Upper lobe of left lung (tissue), 6 donors: Measurements from ENCODE around the gene LAMP1. TPM values are rescaled to one million over a fixed set of nuclear protein-coding genes. Genes with fewer than 3 reads are reported as not detected.
"Not testable (repeated sequence)": the region's sequence is repeated elsewhere in the genome, so short reads cannot be mapped to it uniquely, and the experiment has no call there.

ENCODE experiments used
- ATAC-seq, 2 donors: fragments of 200-7000 bp; cut with Tn5 transposase; one replicate each; pipeline ENCODE4 v1.9.1; 2022; ENCODE audit warnings: mild to moderate bottlenecking in 2 of 2, moderate library complexity in 2 of 2; ENCODE audit not compliant: low FRiP score in 2 of 2
- DNase-seq, 2 donors: peaks; one replicate each; pipeline ENCODE4 v3.0.0-alpha.2; 2019 to 2020
- H3K27ac ChIP-seq, 4 donors: fragments of 200-600 bp; sonication (generic); one replicate each; pipeline ENCODE4 v1.5.1; 2016 to 2019
- H3K27me3 ChIP-seq, 4 donors: fragments of 200-600 bp; sonication (generic); one replicate each; pipeline ENCODE4 v1.5.1; 2017 to 2019
- H3K36me3 ChIP-seq, 4 donors: fragments of 200-600 bp; sonication (generic); one replicate each; pipeline ENCODE4 v1.5.1; 2016 to 2019
- H3K4me1 ChIP-seq, 4 donors: fragments of 200-600 bp; sonication (generic); one replicate each; pipeline ENCODE4 v1.5.1; 2018 to 2019
- H3K4me3 ChIP-seq, 4 donors: fragments of 200-600 bp; sonication (generic); one replicate each; pipeline ENCODE4 v1.5.1; 2017 to 2019; ENCODE audit warnings: mild to moderate bottlenecking in 2 of 4, moderate library complexity in 1 of 4
- H3K9me3 ChIP-seq, 4 donors: fragments of 200-600 bp; sonication (generic); one replicate each; pipeline ENCODE4 v1.5.1; 2018 to 2019
- CTCF ChIP-seq, 6 experiments: fragments of 450-650 bp in 4 of 6; fragments of 200-600 bp in 2 of 6; sonication (generic) in 2 of 6; IDR thresholded peaks; one replicate each; pipeline ENCODE4 v1.5.1; 2016 to 2019; ENCODE audit warnings: antibody characterized with exemption in 6 of 6
- EP300 ChIP-seq, 4 donors: sonication (generic); formaldehyde crosslinking; IDR thresholded peaks; one replicate each; pipeline ENCODE4 v1.5.1; 2017; ENCODE audit warnings: antibody characterized with exemption in 4 of 4, control low read depth in 2 of 4
- POLR2A ChIP-seq, 4 donors: fragments of 450-650 bp; IDR thresholded peaks; one replicate each; pipeline ENCODE4 v1.5.1; 2016 to 2017; ENCODE audit warnings: antibody characterized with exemption in 4 of 4, mild to moderate bottlenecking in 2 of 4
- POLR2AphosphoS5 ChIP-seq, 2 donors: sonication (generic); formaldehyde crosslinking; IDR thresholded peaks; one replicate each; pipeline ENCODE4 v1.5.1; 2017; ENCODE audit warnings: antibody characterized with exemption in 2 of 2
- WGBS, 2 donors: methylation state at CpG; one replicate each; pipeline ENCODE4 v1.1.5; 2017 to 2018; 5-methylcytosine and 5-hydroxymethylcytosine counted together
- total RNA-seq, 6 donors: library from RNA; depleted of rRNA in 4 of 6; stranded (reverse); fragments of >200 nt in 4 of 6; gene quantifications; one replicate each; pipeline versions ENCODE4 v1.1.0 to v1.2.1, GENCODE V29; 2016 to 2021
- donor health status: DM: no; HTN: no; CAD: no; lungs with moderate emphysema.
- donor health status: DM: no; HTN: yes; CAD: no; lungs with severe emphysema.

Gene LAMP1
- total RNA-seq, 6 donors from 2014 or later = 80.7 to 394 (median 236) TPM

GRCh38 chr13:113343692-113343968, 46.6 kb downstream of the LAMP1 start:
- ATAC-seq (no peak), DNase-seq (peak in 1 of 2 donors; percentile 40)
- no peak overlapping the region for H3K4me3 ChIP-seq
- H3K27me3 ChIP-seq = no peaks in the 10 kb centered on the region
- H3K36me3 ChIP-seq = peaks cover 0 to 15% (median 0%) of the 10 kb centered on the region in 4 donors
- 93% methylated on average over 7 of the region's 7 CpGs for WGBS, 2 donors
- H3K4me1 ChIP-seq = no peaks in the 10 kb centered on the region
- no peak overlapping the region for H3K27ac ChIP-seq
- no peak for TF ChIP-seq CTCF (IDR thresholded peaks at IDR 0.05)
- no peak for TF ChIP-seq POLR2A (IDR thresholded peaks at IDR 0.05)
- no peak for TF ChIP-seq POLR2AphosphoS5 (IDR thresholded peaks at IDR 0.05)
- TF ChIP-seq EP300 (IDR thresholded peaks at IDR 0.05) = no peak
- H3K9me3 ChIP-seq = peaks cover 0 to 4% (median 0%) of the 10 kb centered on the region in 4 donors

GRCh38 chr13:113345486-113345885, 48.4 kb downstream of the LAMP1 start:
- Histone ChIP-seq H3K4me1 (no peaks in the 10 kb centered on the region), H3K27me3 (no peaks in the 10 kb centered on the region), H3K4me3 (no peak overlapping the region), H3K27ac (no peak overlapping the region), H3K9me3 (peaks cover 0 to 4% (median 0%) of the 10 kb centered on the region in 4 donors), H3K36me3 (peaks cover 0 to 15% (median under 1%) of the 10 kb centered on the region in 4 donors)
- 96 to 97% methylated on average over 17 of the region's 17 CpGs for WGBS, 2 donors
- TF ChIP-seq POLR2AphosphoS5 (IDR thresholded peaks at IDR 0.05) = no peak
- TF ChIP-seq CTCF (IDR thresholded peaks at IDR 0.05) = no peak
- TF ChIP-seq POLR2A (IDR thresholded peaks at IDR 0.05) = no peak
- ATAC-seq (no peak), DNase-seq (peak in 1 of 2 donors; percentile 50)

GRCh38 chr13:113347736-113348225, 50.7 kb downstream of the LAMP1 start:
- H3K36me3 ChIP-seq = peaks cover 0 to 15% (median 2%) of the 10 kb centered on the region in 4 donors
- not testable (repeated sequence) for H3K4me3 ChIP-seq, H3K27ac ChIP-seq, ATAC-seq, H3K9me3 ChIP-seq, H3K27me3 ChIP-seq, H3K4me1 ChIP-seq
- peak in 1 of 2 donors; percentile 44 for DNase-seq
- 93 to 96% methylated on average over 19 of the region's 19 CpGs for WGBS, 2 donors

- ATAC-seq (no peak), DNase-seq (peak in 1 of 2 donors; percentile 64)
- Histone ChIP-seq H3K9me3 (peaks cover 0 to 4% (median 0%) of the 10 kb centered on the region in 4 donors), H3K36me3 (peaks cover 0 to 9% (median 2%) of the 10 kb centered on the region in 4 donors), H3K27me3 (no peaks in the 10 kb centered on the region), H3K27ac (no peak overlapping the region), H3K4me1 (peaks cover 0 to 7% (median 2%) of the 10 kb centered on the region in 4 donors), H3K4me3 (no peak overlapping the region)
- WGBS, 2 donors = 98 to 100% methylated on average over 6 to 17 of the region's 17 CpGs
- no peak for TF ChIP-seq CTCF (IDR thresholded peaks at IDR 0.05)
- TF ChIP-seq EP300 (IDR thresholded peaks at IDR 0.05) = no peak
- TF ChIP-seq POLR2A (IDR thresholded peaks at IDR 0.05) = no peak
- no peak for TF ChIP-seq POLR2AphosphoS5 (IDR thresholded peaks at IDR 0.05)
Observed at GRCh38 chr13:113348591-113348990, 51.6 kb downstream of the LAMP1 start.

- no peak for DNase-seq
- WGBS, 2 donors = 90 to 97% methylated on average over 6 of the region's 6 CpGs
- no peaks in the 10 kb centered on the region for H3K27me3 ChIP-seq
- H3K4me1 ChIP-seq = peaks cover 0 to 7% (median 2%) of the 10 kb centered on the region in 4 donors
- peaks cover 0 to 6% (median 2%) of the 10 kb centered on the region in 4 donors for H3K36me3 ChIP-seq
- H3K9me3 ChIP-seq = peaks cover 0 to 4% (median 0%) of the 10 kb centered on the region in 4 donors
- no peak for ATAC-seq
- no peak overlapping the region for H3K4me3 ChIP-seq
- TF ChIP-seq EP300 (IDR thresholded peaks at IDR 0.05) (no peak), CTCF (IDR thresholded peaks at IDR 0.05) (no peak), POLR2A (IDR thresholded peaks at IDR 0.05) (no peak), POLR2AphosphoS5 (IDR thresholded peaks at IDR 0.05) (no peak)
- H3K27ac ChIP-seq = no peak overlapping the region
Observed at GRCh38 chr13:113349050-113349449, 52.0 kb downstream of the LAMP1 start.
